Stimulated activated CD8-positive, alpha-beta memory T cell treated with anti-CD3 and anti-CD28 coated beads, Interleukin-15, amount 100 ng/mL, for 24 hours (primary cell): ENCODE data around the gene EZH1.

ENCODE experiments used
- DNase-seq: peaks from one replicate; pipeline ENCODE4 v3.0.0-alpha.2; 2020; ENCODE audit warnings: low read depth

The EZH1 gene

GRCh38 chr17:42744806-42745617 lies at the start of gene EZH1:
TSS of gene EZH1 (minus strand) at chr17:42745040. CDS start at chr17:42728941, 16,099 bp downstream.
- peak; percentile 82 for DNase-seq

- no peak for DNase-seq
These were observed 47.7 kb upstream of the EZH1 start for GRCh38 chr17:42792545-42792944.

- DNase-seq, result no peak
These were observed 47.1 kb upstream of the EZH1 start for GRCh38 chr17:42791948-42792347.

- no peak for DNase-seq
These were observed 42.4 kb upstream of the EZH1 start for GRCh38 chr17:42787266-42787665.

- DNase-seq, result no peak
These were observed 40.2 kb upstream of the EZH1 start for GRCh38 chr17:42784811-42785592.

- DNase-seq, result no peak
These were observed 39.6 kb upstream of the EZH1 start for GRCh38 chr17:42784409-42784808.

GRCh38 chr17:42783791-42784138 lies 38.9 kb upstream of the EZH1 start:
- DNase-seq, result no peak

GRCh38 chr17:42783062-42783790 lies 38.4 kb upstream of the EZH1 start:
- no peak for DNase-seq

- no peak for DNase-seq
These were observed 37.6 kb upstream of the EZH1 start for GRCh38 chr17:42782166-42783061.

GRCh38 chr17:42781639-42782165 lies 36.9 kb upstream of the EZH1 start:
- DNase-seq, result no peak

- DNase-seq, result no peak
These were observed 36.2 kb upstream of the EZH1 start for GRCh38 chr17:42780851-42781638.

GRCh38 chr17:42779936-42780850 lies 35.4 kb upstream of the EZH1 start, which contains the start of gene WNK4:
TSS of gene WNK4 (plus strand) at chr17:42780610. CDS start at chr17:42780699, 89 bp downstream.
- DNase-seq, result no peak

GRCh38 chr17:42779304-42779935 lies 34.6 kb upstream of the EZH1 start:
- DNase-seq, result no peak

GRCh38 chr17:42778570-42778969 lies 33.7 kb upstream of the EZH1 start:
- no peak for DNase-seq

GRCh38 chr17:42775534-42776098 lies 30.8 kb upstream of the EZH1 start:
- DNase-seq, result no peak

- DNase-seq, result no peak
These were observed 29.4 kb upstream of the EZH1 start for GRCh38 chr17:42774066-42774745.

GRCh38 chr17:42773290-42774035 lies 28.6 kb upstream of the EZH1 start, which contains the start of gene VPS25:
TSS of gene VPS25 (plus strand) at chr17:42773449. CDS start at chr17:42773476, 27 bp downstream.
- peak; percentile 47 for DNase-seq
